GM12872 (cell line): ENCODE measurements around the gene FOXP2.

Source experiments
- CTCF ChIP-seq: IDR thresholded peaks from 3 replicates; pipeline ENCODE4 v1.5.1; 2011; ENCODE audit warnings: low read depth, mild to moderate bottlenecking, low read length, moderate library complexity; ENCODE audit not compliant: insufficient read depth

Gene FOXP2

GRCh38 chr7:114623146-114623545 is 208.5 kb downstream of the FOXP2 start:
- no peak for TF ChIP-seq CTCF

- no peak for TF ChIP-seq CTCF
Measured at GRCh38 chr7:114627231-114627630, 212.6 kb downstream of the FOXP2 start.

- no peak for TF ChIP-seq CTCF
Measured at GRCh38 chr7:114628362-114628761, 213.7 kb downstream of the FOXP2 start.

GRCh38 chr7:114629762-114630161 is 215.1 kb downstream of the FOXP2 start:
- TF ChIP-seq CTCF: no peak

- no peak for TF ChIP-seq CTCF
Measured at GRCh38 chr7:114630201-114630990, 215.8 kb downstream of the FOXP2 start.

GRCh38 chr7:114631249-114631822 is 216.7 kb downstream of the FOXP2 start:
- no peak for TF ChIP-seq CTCF

- no peak for TF ChIP-seq CTCF
Measured at GRCh38 chr7:114639451-114639850, 224.8 kb downstream of the FOXP2 start.
